Measurements from ENCODE around the gene PDE4D.

- no peak for TF ChIP-seq CTCF (IDR thresholded peaks at IDR 0.05)
- no peak for TF ChIP-seq ZFX (IDR thresholded peaks at IDR 0.05; ENCODE audit: borderline replicate concordance)
These were observed 477.1 kb downstream of the PDE4D start for GRCh38 chr5:59416451-59416850.

Data from 22Rv1 (cell line).